ENCODE data around the gene ATG14.
"Not testable (repeated sequence)": the region's sequence is repeated elsewhere in the genome, so short reads cannot be mapped to it uniquely, and the experiment has no call there.

ATG14 gene

GRCh38 chr14:55433880-55434804, 22.5 kb upstream of the ATG14 start:
- DNase-seq (ENCODE audit: low read depth), result no peak

GRCh38 chr14:55432628-55433027, 21.0 kb upstream of the ATG14 start:
- no peak for DNase-seq (ENCODE audit: low read depth)

GRCh38 chr14:55430024-55430690, 18.5 kb upstream of the ATG14 start:
- DNase-seq (ENCODE audit: low read depth), result no peak

- DNase-seq (ENCODE audit: low read depth), result no peak
Observed at GRCh38 chr14:55427439-55427838, 15.8 kb upstream of the ATG14 start.

GRCh38 chr14:55426891-55427290, 15.3 kb upstream of the ATG14 start:
- no peak for DNase-seq (ENCODE audit: low read depth)

GRCh38 chr14:55425091-55425490, 13.5 kb upstream of the ATG14 start:
- DNase-seq (ENCODE audit: low read depth), result no peak

- no peak for DNase-seq (ENCODE audit: low read depth)
Observed at GRCh38 chr14:55423969-55424368, 12.3 kb upstream of the ATG14 start.

- DNase-seq (ENCODE audit: low read depth), result not testable (repeated sequence)
Observed at GRCh38 chr14:55422338-55422737, 10.7 kb upstream of the ATG14 start.

GRCh38 chr14:55419663-55420062, 8.0 kb upstream of the ATG14 start:
- DNase-seq (ENCODE audit: low read depth), result no peak

- no peak for DNase-seq (ENCODE audit: low read depth)
Observed at GRCh38 chr14:55418411-55418810, 6.8 kb upstream of the ATG14 start.

- no peak for DNase-seq (ENCODE audit: low read depth)
Observed at GRCh38 chr14:55417955-55418354, 6.3 kb upstream of the ATG14 start.

- DNase-seq (ENCODE audit: low read depth), result no peak
Observed at GRCh38 chr14:55416866-55417265, 5.2 kb upstream of the ATG14 start.

GRCh38 chr14:55414551-55414950, 2.9 kb upstream of the ATG14 start:
- DNase-seq (ENCODE audit: low read depth), result no peak

- DNase-seq (ENCODE audit: low read depth), result no peak
Observed at GRCh38 chr14:55412676-55413075, 1.0 kb upstream of the ATG14 start.

GRCh38 chr14:55410876-55411275, 754 bp downstream of the ATG14 start:
- DNase-seq (ENCODE audit: low read depth), result no peak

GRCh38 chr14:55404173-55404854, 7.3 kb downstream of the ATG14 start:
- DNase-seq (ENCODE audit: low read depth), result no peak

- DNase-seq (ENCODE audit: low read depth), result no peak
Observed at GRCh38 chr14:55401751-55402150, 9.9 kb downstream of the ATG14 start.

- DNase-seq (ENCODE audit: low read depth), result no peak
Observed at GRCh38 chr14:55399852-55400251, 11.8 kb downstream of the ATG14 start.

GRCh38 chr14:55399183-55399582, 12.4 kb downstream of the ATG14 start:
- DNase-seq (ENCODE audit: low read depth), result no peak

- no peak for DNase-seq (ENCODE audit: low read depth)
Observed at GRCh38 chr14:55398679-55399078, 13.0 kb downstream of the ATG14 start.

GRCh38 chr14:55389330-55389729, 22.3 kb downstream of the ATG14 start:
- DNase-seq (ENCODE audit: low read depth), result no peak

GRCh38 chr14:55388160-55388559, 23.5 kb downstream of the ATG14 start:
- DNase-seq (ENCODE audit: low read depth), result no peak

GRCh38 chr14:55387121-55387520, 24.5 kb downstream of the ATG14 start:
- no peak for DNase-seq (ENCODE audit: low read depth)

Data from T-helper 22 cell (primary cell).